HepG2 (cell line): ENCODE data around the gene MZF1. TPM values are rescaled to one million over a fixed set of nuclear protein-coding genes. Genes with fewer than 3 reads are reported as not detected.

Experiments used
- HIC2 ChIP-seq: sonication (generic); formaldehyde crosslinking; IDR thresholded peaks from 2 replicates; pipeline ENCODE4 v1.9.0; 2022; ENCODE audit warnings: low read depth, missing genetic modification reagents
- NFAT5 ChIP-seq: sonication (generic); formaldehyde crosslinking; IDR thresholded peaks from 2 replicates; pipeline ENCODE4 v1.4.0; 2020; ENCODE audit warnings: missing genetic modification reagents
- RBFOX2 ChIP-seq: fragments of 200-400 bp; formaldehyde crosslinking; IDR thresholded peaks from 2 replicates; pipeline ENCODE4 v1.6.1; 2017; ENCODE audit warnings: low read depth, mild to moderate bottlenecking, low read length
- STAG1 ChIP-seq: sonication (generic); formaldehyde crosslinking; IDR thresholded peaks from 2 replicates; pipeline ENCODE4 v1.4.0; 2020; ENCODE audit warnings: missing genetic modification reagents
- TSC22D2 ChIP-seq: sonication (generic); formaldehyde crosslinking; IDR thresholded peaks from 2 replicates; pipeline ENCODE4 v1.5.1; 2020; ENCODE audit warnings: missing genetic modification reagents, mild to moderate bottlenecking, borderline replicate concordance
- ZNF407 ChIP-seq: sonication (generic); formaldehyde crosslinking; IDR thresholded peaks from one replicate; pipeline ENCODE4 v1.5.1; 2020; ENCODE audit warnings: mild to moderate bottlenecking, missing genetic modification reagents; ENCODE audit errors: not compliant biosample characterization
- ZNF503 ChIP-seq: sonication (generic); formaldehyde crosslinking; IDR thresholded peaks from 2 replicates; pipeline ENCODE4 v1.4.0; 2020; ENCODE audit warnings: missing genetic modification reagents
- ZNF558 ChIP-seq: sonication (generic); formaldehyde crosslinking; IDR thresholded peaks from 2 replicates; pipeline ENCODE4 v1.9.0; 2022; ENCODE audit warnings: mild to moderate bottlenecking, missing genetic modification reagents, borderline replicate concordance
- ZNF614 ChIP-seq: IDR thresholded peaks from 2 replicates; pipeline ENCODE4 v1.6.1; 2018; ENCODE audit warnings: missing biosample characterization, missing genetic modification reagents, inconsistent platforms, borderline replicate concordance
- ZNF672 ChIP-seq: sonication (generic); formaldehyde crosslinking; IDR thresholded peaks from 2 replicates; pipeline ENCODE4 v1.8.1; 2022; ENCODE audit warnings: missing genetic modification reagents
- polyA plus RNA-seq, 8 experiments: library from polyadenylated mRNA; depleted of rRNA in 3 of 8; stranded (reverse) in 7 of 8; unstranded in 1 of 8; fragments of >200 nt; fragmentation: Illumina TruSeq in 4 of 8; extraction: Trizol in 4 of 8; gene quantifications; 2 replicates each; pipeline versions ENCODE4 v1.2.1 to v1.2.3, GENCODE V29; 2011 to 2016; ENCODE audit warnings: low read depth in 4 of 8, missing spikeins in 1 of 8, mixed read lengths in 1 of 8; ENCODE audit not compliant: insufficient read depth in 1 of 8
- total RNA-seq, 5 experiments: library from RNA; depleted of rRNA; stranded (reverse); fragments of >200 nt; fragmentation: Illumina TruSeq; extraction: Trizol; gene quantifications; 2 replicates each; pipeline ENCODE4 v1.2.3, GENCODE V29; 2016; ENCODE audit warnings: low read depth in 1 of 5

Gene MZF1
- total and polyA plus RNA-seq, 2 of the 13 experiments (the other 11 are each of a cell fraction or from before 2014, with no cell fraction given) = 3.1 to 8.1 TPM

- TF ChIP-seq NFAT5 = peak; percentile 88; the same call in 1 of the 2 replicates
- TF ChIP-seq HIC2 (CRISPR knock-in tag) = peak; percentile 7; the same call in 1 of the 2 replicates
- TF ChIP-seq ZNF503 (CRISPR knock-in tag) = peak; percentile 56
- TF ChIP-seq ZNF407 (CRISPR knock-in tag) = peak; percentile 54
- TF ChIP-seq ZNF614 (CRISPR knock-in tag) = no peak; the same call in none of the 2 replicates
- TF ChIP-seq TSC22D2 (CRISPR knock-in tag) = no peak
- TF ChIP-seq ZNF672 (CRISPR knock-in tag) = no peak
- TF ChIP-seq RBFOX2 = peak; percentile 97
- 0 out of 2 replicates have a peak, but pooled peaks have one; percentile 81 for TF ChIP-seq ZNF558 (CRISPR knock-in tag)
- TF ChIP-seq STAG1 (CRISPR knock-in tag) = peak; percentile 27; the same call in 1 of the 2 replicates
These were observed 14.4 kb downstream of the MZF1 start (continued) for GRCh38 chr19:58558623-58559274.
